ENCODE measurements around the gene LSM2. TPM values are rescaled to one million over a fixed set of nuclear protein-coding genes. Genes with fewer than 3 reads are reported as not detected.

LSM2 gene
- polyA plus RNA-seq, 1 experiment, result 34.2 TPM

DNA sequence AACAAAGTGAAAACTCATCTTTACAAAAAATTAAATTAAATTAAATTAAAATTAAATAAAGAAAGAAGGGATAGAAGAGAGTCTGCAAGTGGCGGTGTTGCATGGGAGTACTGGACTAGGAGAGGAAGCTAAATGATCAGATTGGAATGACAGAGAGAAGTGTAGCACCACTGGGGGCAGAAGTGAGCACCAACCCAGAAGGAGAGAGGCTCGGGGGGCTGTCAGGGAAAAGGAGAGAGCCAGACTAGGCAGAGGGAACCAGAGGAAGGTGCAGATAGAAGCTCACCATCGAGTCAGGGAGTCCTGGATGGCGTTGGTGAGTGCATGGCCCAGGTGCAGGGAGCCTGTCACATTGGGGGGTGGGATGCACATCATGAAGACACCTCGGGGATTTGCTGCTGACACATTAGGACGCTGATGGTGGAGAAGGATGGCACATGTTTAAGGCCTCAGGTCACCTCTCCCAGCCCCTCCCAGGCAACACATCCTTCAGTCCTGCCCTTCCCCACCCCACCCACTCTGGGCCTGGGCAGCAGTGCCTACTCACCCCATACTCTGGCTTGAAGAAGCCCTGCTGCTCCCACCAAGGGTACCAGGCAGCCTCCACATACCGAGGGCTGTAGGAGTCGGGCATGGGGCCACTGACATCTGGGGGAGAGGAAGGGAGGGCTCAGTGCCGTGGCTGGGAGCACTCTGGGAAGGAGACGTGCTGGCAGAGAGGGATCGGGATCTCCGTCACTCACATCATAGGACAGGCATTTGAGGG lies 15.3 kb downstream of the LSM2 start:
- Histone ChIP-seq H3K9me3 (ENCODE audit: control insufficient read depth, insufficient read depth, low read length) (no peaks in the 10 kb centered on the region), H3K27ac (ENCODE audit: low read depth, low read length) (no peak overlapping the region), H3K4me3 (ENCODE audit: low read depth, low read length) (no peak overlapping the region), H3K27me3 (ENCODE audit: control insufficient read depth, insufficient read depth, low read length) (no peaks in the 10 kb centered on the region)
- no peak for DNase-seq (ENCODE audit: low read depth, low spot score)
- POLR2A ChIA-PET, result interaction anchor here (1.2 kb wide), 1 partner anchor 36 kb away, joined by 9 read pairs; the partner anchor contains the start of gene HSPA1B
- TF ChIP-seq, protein P1, sequence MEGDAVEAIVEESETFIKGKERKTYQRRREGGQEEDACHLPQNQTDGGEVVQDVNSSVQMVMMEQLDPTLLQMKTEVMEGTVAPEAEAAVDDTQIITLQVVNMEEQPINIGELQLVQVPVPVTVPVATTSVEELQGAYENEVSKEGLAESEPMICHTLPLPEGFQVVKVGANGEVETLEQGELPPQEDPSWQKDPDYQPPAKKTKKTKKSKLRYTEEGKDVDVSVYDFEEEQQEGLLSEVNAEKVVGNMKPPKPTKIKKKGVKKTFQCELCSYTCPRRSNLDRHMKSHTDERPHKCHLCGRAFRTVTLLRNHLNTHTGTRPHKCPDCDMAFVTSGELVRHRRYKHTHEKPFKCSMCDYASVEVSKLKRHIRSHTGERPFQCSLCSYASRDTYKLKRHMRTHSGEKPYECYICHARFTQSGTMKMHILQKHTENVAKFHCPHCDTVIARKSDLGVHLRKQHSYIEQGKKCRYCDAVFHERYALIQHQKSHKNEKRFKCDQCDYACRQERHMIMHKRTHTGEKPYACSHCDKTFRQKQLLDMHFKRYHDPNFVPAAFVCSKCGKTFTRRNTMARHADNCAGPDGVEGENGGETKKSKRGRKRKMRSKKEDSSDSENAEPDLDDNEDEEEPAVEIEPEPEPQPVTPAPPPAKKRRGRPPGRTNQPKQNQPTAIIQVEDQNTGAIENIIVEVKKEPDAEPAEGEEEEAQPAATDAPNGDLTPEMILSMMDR (IDR thresholded peaks at IDR 0.05; ENCODE audit: low read depth, low read length), result peak; percentile 73
- CTCF ChIA-PET, result interaction anchor here (0.5 to 2.5 kb wide), 26 partner anchors 9 to 363 kb away, joined by 3 to 24 read pairs (median 4); partner anchors contain the start of genes CLIC1, DDAH2, HSPA1L and LSM2

DNA sequence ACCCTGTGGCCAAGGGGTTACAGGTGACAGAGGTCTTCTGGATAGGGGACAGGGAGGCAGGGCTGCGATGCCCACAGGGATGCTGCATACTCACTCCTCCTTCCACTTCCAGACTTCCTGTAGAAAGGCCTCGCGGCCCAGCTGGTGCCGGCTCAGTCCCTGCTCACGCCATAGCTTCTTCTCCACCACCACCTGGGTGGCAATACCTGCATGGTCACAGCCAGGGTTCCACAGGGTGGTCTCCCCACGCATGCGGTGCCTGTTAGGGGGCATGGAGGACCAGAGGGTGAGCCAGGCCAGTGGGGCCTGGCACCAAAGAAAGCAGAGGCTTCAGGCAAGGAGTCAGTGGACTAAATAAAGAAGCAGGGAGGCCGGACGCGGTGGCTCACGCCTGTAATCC lies 21.3 kb downstream of the LSM2 start:
- TF ChIP-seq, protein P1 (IDR thresholded peaks at IDR 0.05; ENCODE audit: low read depth, low read length), result no peak
- H3K4me3 ChIP-seq (ENCODE audit: low read depth, low read length), result no peak overlapping the region
- DNase-seq (ENCODE audit: low read depth, low spot score), result no peak
- ChIA-PET CTCF (interaction anchor here (1.8 to 2.3 kb wide), 2 partner anchors 11 to 16 kb away, joined by 5 to 6 read pairs; no protein-coding TSS in a partner anchor), POLR2A (no interaction called here)
- H3K27me3 ChIP-seq (ENCODE audit: control insufficient read depth, insufficient read depth, low read length), result no peaks in the 10 kb centered on the region
- H3K27ac ChIP-seq (ENCODE audit: low read depth, low read length), result no peak overlapping the region
- H3K9me3 ChIP-seq (ENCODE audit: control insufficient read depth, insufficient read depth, low read length), result no peaks in the 10 kb centered on the region

DNA sequence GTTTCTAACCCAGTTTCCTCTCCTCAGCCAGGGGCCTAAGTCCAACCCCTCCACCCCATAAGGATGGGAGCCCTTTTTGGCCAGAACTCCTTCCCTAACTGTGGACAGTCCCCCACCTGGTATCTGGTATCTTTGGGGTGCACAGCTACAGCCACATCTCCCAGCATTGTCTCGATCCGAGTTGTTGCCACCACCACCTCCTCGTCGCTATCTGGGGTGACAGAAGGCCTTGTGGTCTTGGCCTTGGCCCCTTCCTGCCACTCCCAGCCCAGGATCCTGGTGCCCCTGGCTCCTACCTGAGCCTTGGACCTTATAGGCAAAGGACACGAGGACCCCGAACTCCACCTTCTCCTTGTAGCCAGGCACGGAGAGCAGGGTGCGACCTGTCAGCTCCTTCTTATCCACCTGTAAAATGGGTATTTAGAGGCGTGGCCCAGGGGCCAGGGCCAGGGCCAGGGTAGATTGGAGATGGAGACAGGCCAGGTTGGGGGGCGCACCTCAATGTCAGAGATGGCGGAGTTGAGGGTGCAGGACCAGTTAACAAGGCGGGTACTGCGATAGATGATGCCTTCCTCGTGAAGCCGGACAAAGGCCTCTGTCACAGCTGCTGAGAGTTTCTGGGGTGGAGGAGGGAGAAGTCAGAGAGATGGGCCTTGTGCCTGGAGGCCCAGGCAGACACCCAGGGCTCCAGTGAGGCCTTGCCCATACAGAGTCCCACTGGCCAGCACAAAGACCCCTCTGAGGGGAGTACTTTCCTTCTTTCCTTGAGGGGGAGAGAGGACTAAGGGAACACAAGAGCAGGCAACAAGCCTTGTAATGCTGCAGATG lies 22.5 kb downstream of the LSM2 start:
- no peak overlapping the region for H3K4me3 ChIP-seq (ENCODE audit: low read depth, low read length)
- CTCF ChIA-PET, result no interaction called here
- no peaks in the 10 kb centered on the region for H3K27me3 ChIP-seq (ENCODE audit: control insufficient read depth, insufficient read depth, low read length)
- POLR2A ChIA-PET, result interaction anchor here (0.7 kb wide), 2 partner anchors 23 kb away, joined by 3 to 4 read pairs; partner anchors contain the start of gene LSM2
- TF ChIP-seq, protein P1 (IDR thresholded peaks at IDR 0.05; ENCODE audit: low read depth, low read length), result no peak
- DNase-seq (ENCODE audit: low read depth, low spot score), result no peak
- H3K9me3 ChIP-seq (ENCODE audit: control insufficient read depth, insufficient read depth, low read length), result no peaks in the 10 kb centered on the region
- no peak overlapping the region for H3K27ac ChIP-seq (ENCODE audit: low read depth, low read length)

DNA sequence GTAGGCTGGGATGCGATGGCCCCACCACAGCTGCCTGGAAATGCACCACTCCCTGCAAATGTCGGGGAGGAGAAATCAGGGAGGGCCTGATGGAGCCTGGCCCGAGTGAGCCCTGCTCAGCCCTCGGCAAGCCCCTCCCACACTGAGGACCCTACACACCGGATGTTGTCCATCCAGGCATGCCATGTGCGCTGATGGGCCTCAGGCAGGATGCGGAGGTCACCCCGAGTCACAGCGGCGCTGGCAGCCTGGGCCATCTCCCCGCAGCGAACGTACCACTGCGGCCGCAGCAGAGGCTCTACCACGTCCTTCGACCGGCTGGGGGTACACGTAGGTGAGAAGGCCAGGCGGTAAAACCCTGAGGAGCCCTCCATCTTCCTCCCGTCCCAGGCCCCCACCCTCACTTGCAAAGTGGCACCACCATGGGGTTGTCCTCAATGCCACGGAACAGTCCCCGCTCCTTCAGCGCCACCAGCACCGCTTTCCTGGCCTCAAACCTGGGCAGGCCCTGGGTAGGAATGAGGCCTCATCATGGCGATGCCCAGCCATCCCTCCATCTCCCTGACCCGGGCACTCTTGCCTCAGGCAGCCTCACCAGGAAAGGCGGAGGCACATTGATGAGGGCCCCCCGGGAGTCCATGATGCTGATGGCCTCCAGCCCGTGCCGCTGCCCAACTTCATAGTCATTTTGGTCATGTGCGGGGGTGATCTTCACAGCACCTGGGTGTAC lies 24.5 kb downstream of the LSM2 start:
- ChIA-PET POLR2A (interaction anchor here (1.2 kb wide), 1 partner anchor 100 kb away, joined by 10 read pairs; no protein-coding TSS in a partner anchor), CTCF (interaction anchor here (0.9 to 1.0 kb wide), 2 partner anchors 9 kb away, joined by 4 to 5 read pairs; no protein-coding TSS in a partner anchor)
- TF ChIP-seq, protein P1 (IDR thresholded peaks at IDR 0.05; ENCODE audit: low read depth, low read length), result no peak

More for the DNA sequence above, 24.5 kb downstream of the LSM2 start:
- Histone ChIP-seq H3K4me3 (ENCODE audit: low read depth, low read length) (no peak overlapping the region), H3K27ac (ENCODE audit: low read depth, low read length) (no peak overlapping the region), H3K9me3 (ENCODE audit: control insufficient read depth, insufficient read depth, low read length) (no peaks in the 10 kb centered on the region), H3K27me3 (ENCODE audit: control insufficient read depth, insufficient read depth, low read length) (no peaks in the 10 kb centered on the region)
- DNase-seq (ENCODE audit: low read depth, low spot score), result no peak
